ENCODE results near the gene ABLIM2. TPM values are rescaled to one million over a fixed set of nuclear protein-coding genes. Genes with fewer than 3 reads are reported as not detected.

The ABLIM2 gene
- total and polyA plus RNA-seq, 3 donors from 2014 or later: 5.2 to 7.5 (median 6.9) TPM

- intact Hi-C loops (cut with DNase I; ENCODE audit: low total_unique reads): no loop called here
- Histone ChIP-seq H3K36me3 (ENCODE audit: low read depth, missing control alignments) (no peaks in the 10 kb centered on the region), H3K9me3 (no peaks in the 10 kb centered on the region), H3K4me3 (no peak overlapping the region), H3K27me3 (no peaks in the 10 kb centered on the region), H3K27ac (no peak overlapping the region), H3K4me1 (peaks cover 13% of the 10 kb centered on the region)
- no peak for DNase-seq
- TF ChIP-seq, protein P1, sequence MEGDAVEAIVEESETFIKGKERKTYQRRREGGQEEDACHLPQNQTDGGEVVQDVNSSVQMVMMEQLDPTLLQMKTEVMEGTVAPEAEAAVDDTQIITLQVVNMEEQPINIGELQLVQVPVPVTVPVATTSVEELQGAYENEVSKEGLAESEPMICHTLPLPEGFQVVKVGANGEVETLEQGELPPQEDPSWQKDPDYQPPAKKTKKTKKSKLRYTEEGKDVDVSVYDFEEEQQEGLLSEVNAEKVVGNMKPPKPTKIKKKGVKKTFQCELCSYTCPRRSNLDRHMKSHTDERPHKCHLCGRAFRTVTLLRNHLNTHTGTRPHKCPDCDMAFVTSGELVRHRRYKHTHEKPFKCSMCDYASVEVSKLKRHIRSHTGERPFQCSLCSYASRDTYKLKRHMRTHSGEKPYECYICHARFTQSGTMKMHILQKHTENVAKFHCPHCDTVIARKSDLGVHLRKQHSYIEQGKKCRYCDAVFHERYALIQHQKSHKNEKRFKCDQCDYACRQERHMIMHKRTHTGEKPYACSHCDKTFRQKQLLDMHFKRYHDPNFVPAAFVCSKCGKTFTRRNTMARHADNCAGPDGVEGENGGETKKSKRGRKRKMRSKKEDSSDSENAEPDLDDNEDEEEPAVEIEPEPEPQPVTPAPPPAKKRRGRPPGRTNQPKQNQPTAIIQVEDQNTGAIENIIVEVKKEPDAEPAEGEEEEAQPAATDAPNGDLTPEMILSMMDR (IDR thresholded peaks at IDR 0.05): no peak
- no peak for TF ChIP-seq POLR2A (IDR thresholded peaks at IDR 0.05)
- WGBS, 2 donors: 90 to 94% methylated on average over 10 to 31 of the region's 31 CpGs
These were observed 46.1 kb upstream of the ABLIM2 start for GRCh38 chr4:8204576-8205227.

GRCh38 chr4:8203817-8204216 is 45.2 kb upstream of the ABLIM2 start:
- intact Hi-C loops (cut with DNase I; ENCODE audit: low total_unique reads): no loop called here
- DNase-seq: no peak
- Histone ChIP-seq H3K36me3 (ENCODE audit: low read depth, missing control alignments) (no peaks in the 10 kb centered on the region), H3K27me3 (no peaks in the 10 kb centered on the region), H3K4me1 (peaks cover 22% of the 10 kb centered on the region), H3K27ac (no peak overlapping the region), H3K4me3 (no peak overlapping the region), H3K9me3 (no peaks in the 10 kb centered on the region)
- WGBS, 2 donors: 85 to 87% methylated on average over 4 to 10 of the region's 10 CpGs
- TF ChIP-seq, protein P1 (IDR thresholded peaks at IDR 0.05): no peak
- TF ChIP-seq POLR2A (IDR thresholded peaks at IDR 0.05): no peak

- Histone ChIP-seq H3K4me1 (peaks cover 23% of the 10 kb centered on the region), H3K36me3 (ENCODE audit: low read depth, missing control alignments) (no peaks in the 10 kb centered on the region), H3K4me3 (no peak overlapping the region), H3K9me3 (no peaks in the 10 kb centered on the region), H3K27me3 (no peaks in the 10 kb centered on the region), H3K27ac (no peak overlapping the region)
- intact Hi-C loops (cut with DNase I; ENCODE audit: low total_unique reads): no loop called here
- DNase-seq: no peak
- WGBS, 2 donors: 73 to 92% methylated on average over 7 of the region's 7 CpGs
- TF ChIP-seq, protein P1 (IDR thresholded peaks at IDR 0.05): no peak
- no peak for TF ChIP-seq POLR2A (IDR thresholded peaks at IDR 0.05)
These were observed 44.4 kb upstream of the ABLIM2 start for GRCh38 chr4:8203052-8203401.

GRCh38 chr4:8202108-8203051 is 43.8 kb upstream of the ABLIM2 start:
- H3K27me3 ChIP-seq: no peaks in the 10 kb centered on the region
- peaks cover 23% of the 10 kb centered on the region for H3K4me1 ChIP-seq
- intact Hi-C loops (cut with DNase I; ENCODE audit: low total_unique reads): no loop called here
- TF ChIP-seq POLR2A (IDR thresholded peaks at IDR 0.05): no peak
- TF ChIP-seq, protein P1 (IDR thresholded peaks at IDR 0.05): no peak
- WGBS, 2 donors: 78 to 90% methylated on average over 4 to 20 of the region's 21 CpGs
- H3K27ac ChIP-seq: no peak overlapping the region
- H3K4me3 ChIP-seq: no peak overlapping the region
- no peak for DNase-seq
- no peaks in the 10 kb centered on the region for H3K9me3 ChIP-seq
- H3K36me3 ChIP-seq (ENCODE audit: low read depth, missing control alignments): no peaks in the 10 kb centered on the region
